Ramos (cell line): ENCODE measurements around the gene MBOAT7.
"Not testable (repeated sequence)": the region's sequence is repeated elsewhere in the genome, so short reads cannot be mapped to it uniquely, and the experiment has no call there.

Source experiments
- in situ Hi-C: fragments of 300-500 bp; cut with MboI; formaldehyde crosslinking; loops from one replicate; pipeline ENCODE4 v1.14.3; 2022; ENCODE audit warnings: low sequenced_read_pairs; ENCODE audit not compliant: unreplicated experiment

The MBOAT7 gene

DNA sequence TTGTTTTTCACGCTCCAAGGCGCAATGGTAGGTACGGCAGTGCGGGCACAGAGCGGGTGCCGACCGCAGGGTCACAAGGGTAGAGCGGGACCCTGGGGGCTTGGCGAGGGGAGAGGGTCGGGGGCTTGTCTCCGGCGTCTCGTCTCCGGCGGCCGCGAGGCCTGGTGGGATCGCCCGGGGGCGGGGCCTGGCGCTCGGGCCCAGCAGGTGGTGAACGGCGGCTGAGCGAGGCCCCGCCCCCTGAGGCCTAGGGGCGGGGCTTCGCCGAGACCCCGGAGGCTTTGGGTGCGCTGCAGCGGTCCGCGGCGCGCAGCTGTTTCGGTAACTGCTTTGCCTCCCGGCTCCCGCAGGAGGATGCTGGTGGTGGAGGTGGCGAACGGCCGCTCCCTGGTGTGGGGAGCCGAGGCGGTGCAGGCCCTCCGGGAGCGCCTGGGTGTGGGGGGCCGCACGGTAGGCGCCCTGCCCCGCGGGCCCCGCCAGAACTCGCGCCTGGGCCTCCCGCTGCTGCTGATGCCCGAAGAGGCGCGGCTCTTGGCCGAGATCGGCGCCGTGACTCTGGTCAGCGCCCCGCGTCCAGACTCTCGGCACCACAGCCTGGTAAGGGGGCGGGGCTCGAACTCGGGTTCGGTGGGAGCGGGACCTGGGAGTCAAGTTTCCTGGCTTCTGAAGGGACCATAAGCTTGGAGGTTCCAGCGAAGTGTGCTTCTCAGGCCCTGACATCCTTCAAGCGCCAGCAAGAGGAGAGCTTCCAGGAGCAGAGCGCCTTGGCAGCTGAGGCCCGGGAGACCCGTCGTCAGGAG is 1.8 kb upstream of the MBOAT7 start, which contains the start of gene TSEN34:
TSEN34 (plus strand) TSS at position 298 of the 800 bp plus-strand sequence; CDS start at position 355, 57 bp downstream.
- in situ Hi-C loops: loop anchor here (25.0 kb wide), 1 partner anchor 1471 kb away; the partner anchor contains the start of gene U2AF2

DNA sequence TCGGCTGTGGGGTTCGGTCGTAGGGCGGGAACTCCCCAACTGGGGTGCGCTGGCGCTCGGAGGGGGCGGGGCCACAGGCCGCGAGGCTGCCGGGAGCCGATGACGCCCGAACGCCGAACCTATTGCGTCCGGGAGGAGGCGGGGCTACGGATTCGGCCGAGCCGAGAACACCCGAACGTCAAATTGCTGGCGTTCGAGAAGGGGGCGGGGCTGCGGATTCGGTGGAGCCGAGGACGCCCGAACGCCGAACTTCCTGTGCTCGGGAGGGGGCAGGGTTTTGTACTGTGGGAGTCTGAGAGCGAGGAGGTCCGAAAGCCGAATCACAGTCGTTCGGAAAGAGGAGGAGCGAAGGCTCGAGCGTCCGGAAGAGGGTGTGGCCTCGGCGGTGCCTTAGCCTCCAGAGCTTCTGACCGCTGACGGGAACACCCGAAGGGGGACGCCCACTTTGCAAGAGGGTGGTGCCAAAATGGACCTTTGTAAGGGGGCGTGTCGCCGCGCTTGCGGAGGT is 1.2 kb upstream of the MBOAT7 start:
- in situ Hi-C loops: loop anchor here (25.0 kb wide), 1 partner anchor 1472 kb away; the partner anchor contains the start of gene U2AF2

DNA sequence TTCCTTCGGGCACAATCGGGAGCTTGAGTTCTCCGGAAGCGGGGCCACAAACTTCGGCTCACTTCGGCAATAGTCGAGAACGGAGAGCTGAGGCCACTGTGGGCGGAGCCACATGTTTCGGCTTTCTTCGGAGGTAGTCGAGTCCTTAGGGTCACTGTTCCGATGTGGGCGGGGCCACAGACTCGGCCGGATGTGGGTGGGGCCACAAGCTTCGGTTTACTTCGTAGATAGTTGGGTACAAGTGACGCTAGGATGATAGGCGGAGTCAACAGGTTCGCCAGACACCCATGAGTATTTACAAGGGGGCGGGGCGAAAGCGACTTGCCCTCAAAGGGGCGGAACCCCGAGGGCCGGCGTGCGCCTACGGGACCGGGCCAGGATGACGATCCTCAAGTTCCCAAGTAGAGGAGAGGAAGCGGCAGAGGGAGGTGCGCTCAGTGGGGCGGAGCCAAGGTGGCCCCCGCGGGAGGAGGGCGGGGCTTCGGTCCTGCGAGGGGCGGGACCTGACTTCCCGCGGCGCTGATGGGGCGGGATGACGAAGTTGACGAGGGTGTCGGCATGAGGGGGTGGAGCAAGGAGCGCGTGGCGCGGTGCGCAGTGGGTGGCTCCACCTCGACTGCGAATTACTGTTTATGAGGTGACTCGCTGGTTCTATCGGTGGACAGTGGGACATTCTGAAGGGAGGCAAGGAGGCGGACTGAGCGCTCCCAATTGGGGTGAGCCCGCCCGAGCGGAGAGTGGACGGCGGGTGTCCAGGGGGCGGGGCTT is 539 bp upstream of the MBOAT7 start:
- in situ Hi-C loops: loop anchor here (25.0 kb wide), 1 partner anchor 1472 kb away; the partner anchor contains the start of gene U2AF2

DNA sequence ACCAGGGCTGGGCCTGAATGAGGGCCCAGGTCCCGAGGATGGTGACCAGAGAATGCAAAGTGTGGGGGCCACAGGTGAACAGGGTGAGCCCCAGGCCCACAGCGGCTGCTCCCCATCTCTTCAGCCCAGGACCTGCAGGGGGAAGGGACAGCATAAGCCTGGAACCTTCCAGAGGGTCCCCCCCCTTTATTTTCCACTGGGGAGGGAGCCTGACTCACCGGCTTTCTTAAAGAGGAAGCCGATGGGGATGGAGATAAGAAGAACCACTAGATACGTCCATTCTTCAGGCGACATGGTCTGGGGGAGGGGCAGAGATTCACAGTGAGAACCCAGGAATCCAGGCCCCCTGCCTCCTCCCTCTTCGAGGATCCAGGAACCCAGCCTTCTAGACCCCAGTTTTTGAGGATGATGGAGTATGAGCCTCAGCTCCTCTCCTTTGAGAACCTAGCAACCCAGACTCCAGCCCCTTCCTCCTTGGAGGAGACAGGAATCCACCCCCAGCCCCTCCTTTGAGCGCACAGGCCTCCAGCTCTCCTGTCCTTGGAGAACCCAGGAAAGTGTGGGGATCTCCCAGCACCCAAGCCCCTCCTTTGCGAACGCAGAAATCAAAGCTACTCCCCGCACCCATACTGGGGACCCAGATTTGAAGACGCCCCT is 1.0 kb downstream of the MBOAT7 start:
- in situ Hi-C loops: loop anchor here (25.0 kb wide), 1 partner anchor 1474 kb away; the partner anchor contains the start of gene U2AF2

DNA sequence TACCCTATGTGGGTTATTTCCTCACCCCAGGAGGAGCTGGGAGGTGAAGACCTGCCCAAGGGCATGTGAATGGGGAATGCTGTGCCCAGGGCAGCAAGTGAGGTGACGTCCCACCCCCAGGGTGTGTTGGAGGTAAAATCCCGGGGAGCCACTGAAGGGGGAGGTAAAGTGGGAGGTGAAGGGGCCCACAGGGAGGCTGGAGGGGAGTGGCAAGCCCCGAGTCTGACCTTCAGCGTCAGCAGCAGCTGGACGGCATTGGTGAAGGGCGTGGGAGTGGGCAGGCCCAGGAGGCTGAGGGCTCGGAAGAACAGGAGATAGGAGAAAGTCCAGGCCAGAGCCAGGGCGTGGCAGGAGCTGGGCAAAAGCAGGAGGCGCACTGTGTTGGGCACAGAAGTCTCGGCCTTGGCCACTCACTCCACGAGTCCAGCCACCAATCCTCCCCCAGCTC is 2.4 kb downstream of the MBOAT7 start:
- in situ Hi-C loops: loop anchor here (25.0 kb wide), 1 partner anchor 1475 kb away; the partner anchor contains the start of gene U2AF2

DNA sequence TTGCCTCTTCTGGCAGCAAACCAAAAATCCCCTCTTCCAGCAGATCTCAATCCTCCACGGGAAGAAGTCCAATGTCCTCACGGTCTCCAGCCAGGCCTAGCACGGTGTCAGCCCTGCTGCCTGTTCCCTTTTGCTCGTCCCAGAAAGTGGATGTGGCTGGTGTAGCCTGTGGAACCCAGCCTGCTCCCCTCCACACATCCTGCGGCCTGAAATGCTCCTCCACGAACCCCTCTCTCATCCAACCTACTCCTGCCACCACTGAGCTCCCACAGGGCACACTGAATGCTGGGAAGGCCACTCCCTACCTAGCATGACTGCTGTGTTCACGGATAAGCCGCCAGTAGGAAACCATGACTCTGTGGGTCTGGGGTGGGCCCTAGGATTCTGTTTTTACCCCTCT is 3.0 kb downstream of the MBOAT7 start:
- in situ Hi-C loops: loop anchor here (25.0 kb wide), 1 partner anchor 1476 kb away; the partner anchor contains the start of gene U2AF2

DNA sequence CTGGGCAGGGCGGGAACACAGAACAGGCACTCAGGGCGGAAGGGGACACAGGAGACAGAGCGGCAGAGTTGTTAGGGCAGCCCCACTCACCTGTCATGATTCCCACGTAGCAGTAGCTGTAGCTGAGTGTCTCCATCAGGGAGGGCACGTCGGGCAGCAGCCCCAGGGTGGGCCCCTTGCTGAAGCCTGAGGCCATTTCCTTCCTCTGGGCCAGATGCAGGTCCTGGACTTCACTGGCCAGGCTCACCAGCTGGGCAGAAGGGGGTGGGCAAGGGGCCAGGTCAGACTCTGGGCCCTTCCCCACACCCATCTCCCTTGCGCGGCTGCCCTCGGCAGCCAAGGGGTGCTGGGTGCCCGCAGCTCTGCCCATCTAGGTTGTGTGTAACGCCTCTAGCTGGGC is 5.9 kb downstream of the MBOAT7 start:
- in situ Hi-C loops: loop anchor here (25.0 kb wide), 1 partner anchor 1479 kb away; the partner anchor contains the start of gene U2AF2

DNA sequence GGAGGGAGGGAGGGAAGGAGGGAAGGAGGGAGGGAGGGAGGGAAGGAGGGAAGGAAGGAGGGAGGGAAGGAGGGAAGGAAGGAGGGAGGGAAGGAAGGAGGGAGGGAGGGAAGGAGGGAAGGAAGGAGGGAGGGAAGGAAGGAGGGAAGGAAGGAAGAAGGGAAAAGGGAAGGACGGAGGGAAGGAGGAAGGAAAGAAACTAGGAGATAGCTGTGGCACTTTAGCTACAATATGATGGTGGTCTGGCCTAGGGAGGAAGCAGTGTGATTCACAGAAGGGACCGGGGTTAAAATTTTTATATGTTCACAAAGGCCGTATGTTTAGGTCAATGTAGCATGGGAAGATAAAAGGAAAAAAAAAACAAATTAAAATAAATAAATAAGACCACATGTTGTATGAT is 7.5 kb downstream of the MBOAT7 start:
- in situ Hi-C loops: loop anchor here (25.0 kb wide), 1 partner anchor 1480 kb away; the partner anchor contains the start of gene U2AF2

DNA sequence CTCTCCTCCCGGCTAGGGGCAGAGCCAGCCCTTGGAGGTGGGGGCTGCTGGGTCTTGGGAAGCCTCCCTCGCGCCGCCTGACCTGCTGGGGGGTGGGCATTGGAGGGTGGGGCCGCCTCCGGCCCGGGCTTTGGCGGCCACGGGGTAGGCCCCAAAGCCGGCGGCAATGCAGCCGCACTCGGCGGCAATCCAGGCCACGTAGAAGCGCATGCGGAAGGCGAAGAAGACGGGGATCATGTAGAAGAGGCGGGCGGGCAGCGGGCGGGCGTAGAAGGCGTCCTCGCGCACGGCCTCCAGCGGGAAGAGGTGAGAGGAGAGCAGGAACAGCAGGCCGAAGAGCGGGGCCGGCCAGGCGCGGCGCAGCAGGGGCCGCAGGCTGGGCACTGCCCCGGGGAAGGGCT is 8.7 kb downstream of the MBOAT7 start:
- in situ Hi-C loops: loop anchor here (25.0 kb wide), 1 partner anchor 1482 kb away; the partner anchor contains the start of gene U2AF2

DNA sequence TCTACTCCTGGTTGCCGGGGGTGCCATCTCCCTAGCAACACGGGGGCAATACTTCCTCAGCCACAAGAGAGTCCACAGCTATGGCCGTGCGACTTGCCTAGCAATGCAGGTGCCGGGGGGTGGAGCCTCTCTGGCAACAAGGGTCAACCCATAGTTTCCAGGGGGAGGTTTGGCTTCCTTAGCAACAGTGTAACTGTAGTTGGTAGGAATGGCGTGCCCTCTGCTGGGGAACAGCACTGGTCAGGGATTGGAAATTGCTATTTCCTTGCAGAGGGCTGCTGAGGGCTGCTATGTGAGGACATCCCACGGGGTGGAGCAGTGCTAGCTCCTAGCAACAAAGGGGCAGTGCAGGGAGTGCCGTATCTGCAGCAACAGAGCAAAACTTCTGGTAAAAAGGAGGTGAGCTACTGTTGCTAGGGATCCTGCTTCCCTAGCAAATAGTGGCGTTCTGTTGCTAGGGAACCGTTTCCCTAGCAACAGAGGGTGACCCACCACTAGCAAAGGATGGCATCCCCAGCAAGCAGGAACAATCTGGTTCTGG is 9.4 kb downstream of the MBOAT7 start:
- in situ Hi-C loops: loop anchor here (25.0 kb wide), 1 partner anchor 1482 kb away; the partner anchor contains the start of gene U2AF2

DNA sequence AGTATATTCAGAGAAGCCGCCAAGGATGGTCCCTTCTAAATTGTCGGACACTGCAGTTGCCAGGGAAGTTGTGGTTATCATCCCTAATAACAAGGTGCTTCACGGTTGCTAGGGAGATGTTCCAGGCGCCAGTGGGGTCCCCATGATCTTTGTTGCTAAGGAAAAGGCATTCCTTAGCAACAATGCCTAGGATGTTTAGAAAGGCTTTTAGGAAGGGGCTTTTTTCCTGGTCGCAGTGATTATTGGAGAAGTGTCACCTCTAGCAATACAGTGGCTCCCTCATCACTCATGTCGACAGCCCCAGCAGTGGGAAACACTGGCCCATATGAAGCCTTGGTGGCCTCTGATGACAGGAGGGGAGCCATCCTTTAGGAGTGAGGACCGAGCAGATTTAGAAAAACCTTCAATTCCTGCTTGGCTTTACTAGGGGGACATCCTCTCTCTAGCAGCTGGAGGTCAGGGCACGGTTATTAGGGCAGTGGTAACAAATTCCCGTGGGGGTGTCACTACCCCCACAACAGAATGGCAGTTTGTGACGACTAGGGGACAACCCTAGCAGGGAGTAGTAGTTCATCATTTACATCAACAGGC is 10.0 kb downstream of the MBOAT7 start:
- in situ Hi-C loops: loop anchor here (25.0 kb wide), 1 partner anchor 1483 kb away; the partner anchor contains the start of gene U2AF2

DNA sequence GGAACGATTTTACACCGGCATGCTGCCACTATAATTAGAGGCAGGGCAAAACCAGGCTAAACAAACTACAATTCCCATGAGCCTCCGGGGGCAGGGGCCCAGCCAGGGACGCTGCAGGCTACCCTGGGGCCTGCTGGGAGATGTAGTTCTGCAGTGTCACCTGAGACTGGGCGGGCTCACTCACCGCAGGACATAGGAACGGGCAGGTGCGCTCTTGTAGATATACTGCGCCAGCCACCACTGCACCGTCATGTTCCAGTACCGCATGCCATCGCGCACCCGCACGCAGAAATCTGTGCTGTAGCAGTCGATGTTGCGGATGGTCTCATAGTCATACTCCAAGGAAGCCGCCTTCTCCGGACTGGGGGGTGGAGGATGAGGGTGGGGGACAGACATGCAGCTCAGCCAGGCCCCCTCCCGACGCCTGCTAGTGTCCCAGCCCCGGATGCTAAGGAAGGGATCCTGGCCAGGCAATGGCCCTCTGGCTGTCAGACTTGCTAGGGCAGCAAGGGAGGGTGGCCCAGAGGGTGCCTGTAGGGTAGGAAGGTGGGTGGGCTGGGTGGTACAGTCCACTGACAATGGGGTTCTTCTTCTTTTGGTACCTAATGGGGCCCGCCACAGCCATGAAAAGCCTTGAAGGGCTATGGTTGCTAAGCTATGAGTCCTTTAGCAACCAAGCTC is 10.7 kb downstream of the MBOAT7 start:
- in situ Hi-C loops: loop anchor here (25.0 kb wide), 1 partner anchor 1484 kb away; the partner anchor contains the start of gene U2AF2

DNA sequence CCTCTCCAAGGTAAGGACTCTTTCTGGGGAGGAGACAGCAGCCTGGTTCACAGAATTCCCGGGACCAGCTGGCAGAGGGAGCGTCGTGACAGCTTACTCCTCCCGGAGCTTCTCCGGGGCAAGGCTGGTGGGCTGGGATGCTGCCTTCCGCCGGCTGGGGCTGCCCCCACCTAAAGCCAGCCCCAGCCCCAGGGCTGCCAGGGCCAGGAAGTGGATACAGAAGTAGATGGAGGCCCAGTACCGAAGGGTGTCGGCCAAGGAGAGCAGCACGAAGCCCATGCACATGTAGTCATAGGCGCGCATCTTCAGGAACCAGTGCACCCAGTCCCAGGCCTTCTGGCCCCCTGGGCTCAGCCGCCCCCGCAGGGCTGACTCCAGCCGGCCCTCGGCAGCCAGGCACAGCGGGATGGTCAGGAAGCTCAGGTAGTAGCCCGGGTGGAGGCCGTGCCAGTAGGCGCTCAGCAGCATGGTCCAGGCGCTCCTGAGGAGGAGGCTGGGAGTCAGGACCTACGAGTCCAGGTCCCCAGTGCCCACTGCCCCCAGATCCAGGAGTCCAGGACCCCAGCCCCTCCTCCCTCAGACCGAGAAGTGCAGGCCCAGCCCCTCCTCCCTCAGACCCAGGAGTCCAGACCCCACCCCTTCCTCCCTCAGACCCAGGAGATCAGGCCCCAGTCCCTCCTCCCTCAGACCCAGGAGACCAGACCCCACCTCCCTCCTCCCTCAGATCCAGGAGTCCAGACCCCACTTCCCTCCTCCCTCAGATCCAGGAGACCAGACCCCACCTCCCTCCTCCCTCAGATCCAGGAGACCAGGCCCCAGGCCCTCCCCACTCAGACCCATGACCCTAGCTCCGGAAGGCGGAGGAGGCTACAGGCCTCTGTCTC is 15.2 kb downstream of the MBOAT7 start:
- in situ Hi-C loops: no loop called here

DNA sequence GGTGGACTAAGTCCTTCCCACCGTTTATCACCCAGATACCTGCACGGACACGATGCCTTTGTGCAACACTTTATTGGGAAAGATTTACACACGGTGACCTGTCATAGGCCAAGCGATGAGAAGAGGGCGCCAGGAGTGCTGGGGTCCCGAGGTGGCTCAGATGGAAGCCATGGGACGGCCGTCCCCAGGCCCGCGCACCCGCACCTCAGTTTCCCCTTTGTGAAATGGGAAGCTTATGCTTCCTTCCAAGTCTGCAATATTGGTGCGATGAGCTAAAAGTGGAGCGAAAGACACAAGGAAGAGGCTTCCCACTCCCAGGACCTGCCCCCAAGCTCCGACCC is 16.1 kb downstream of the MBOAT7 start:
- in situ Hi-C loops: no loop called here

DNA sequence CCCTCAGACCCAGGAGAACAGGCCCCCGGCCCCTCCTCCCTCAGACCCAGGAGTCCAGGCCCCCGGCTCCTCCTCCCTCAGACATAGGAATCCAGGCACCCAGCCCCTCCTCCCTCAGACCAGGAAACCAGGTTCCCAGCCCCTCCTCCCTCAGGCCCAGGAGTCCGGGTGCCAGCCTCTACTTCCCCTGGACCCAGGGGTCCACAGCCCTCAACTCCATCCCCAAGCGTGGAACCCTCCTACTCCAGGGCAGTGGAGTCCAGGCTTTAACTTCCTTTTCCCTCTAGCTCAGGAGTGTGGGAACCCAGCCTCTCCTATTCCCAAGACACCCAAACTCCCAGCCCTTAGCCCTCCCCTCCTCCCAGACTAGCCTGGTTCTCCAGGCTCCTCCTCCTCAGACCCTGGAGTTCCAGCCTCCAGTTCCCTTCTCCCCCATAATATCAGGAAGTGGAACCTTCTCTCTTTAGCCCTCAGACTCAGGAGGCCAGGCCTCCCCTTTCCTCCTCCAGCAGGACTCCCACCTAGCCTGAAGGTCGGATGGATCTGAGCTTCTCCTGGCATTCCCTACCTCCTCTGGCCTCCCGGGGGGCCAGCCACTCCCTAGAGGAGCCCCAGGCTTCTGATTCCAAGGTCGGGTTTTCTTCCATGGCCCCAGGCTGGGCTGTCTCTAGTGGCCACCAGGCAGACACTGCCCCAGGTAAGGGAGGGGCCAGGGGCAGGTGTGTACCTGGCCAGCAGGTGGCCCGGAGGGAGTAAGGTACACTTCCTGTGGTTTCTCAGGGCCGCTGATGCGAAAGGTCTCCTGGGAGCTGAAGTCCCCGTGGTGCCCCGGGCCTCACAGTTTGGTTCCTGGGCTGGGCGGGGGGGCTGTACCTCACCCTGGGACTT is 16.7 kb downstream of the MBOAT7 start, which contains the start of gene TMC4:
TMC4 (minus strand) TSS at position 690 of the 888 bp plus-strand sequence; CDS start at position 647, 43 bp downstream.
- in situ Hi-C loops: no loop called here

DNA sequence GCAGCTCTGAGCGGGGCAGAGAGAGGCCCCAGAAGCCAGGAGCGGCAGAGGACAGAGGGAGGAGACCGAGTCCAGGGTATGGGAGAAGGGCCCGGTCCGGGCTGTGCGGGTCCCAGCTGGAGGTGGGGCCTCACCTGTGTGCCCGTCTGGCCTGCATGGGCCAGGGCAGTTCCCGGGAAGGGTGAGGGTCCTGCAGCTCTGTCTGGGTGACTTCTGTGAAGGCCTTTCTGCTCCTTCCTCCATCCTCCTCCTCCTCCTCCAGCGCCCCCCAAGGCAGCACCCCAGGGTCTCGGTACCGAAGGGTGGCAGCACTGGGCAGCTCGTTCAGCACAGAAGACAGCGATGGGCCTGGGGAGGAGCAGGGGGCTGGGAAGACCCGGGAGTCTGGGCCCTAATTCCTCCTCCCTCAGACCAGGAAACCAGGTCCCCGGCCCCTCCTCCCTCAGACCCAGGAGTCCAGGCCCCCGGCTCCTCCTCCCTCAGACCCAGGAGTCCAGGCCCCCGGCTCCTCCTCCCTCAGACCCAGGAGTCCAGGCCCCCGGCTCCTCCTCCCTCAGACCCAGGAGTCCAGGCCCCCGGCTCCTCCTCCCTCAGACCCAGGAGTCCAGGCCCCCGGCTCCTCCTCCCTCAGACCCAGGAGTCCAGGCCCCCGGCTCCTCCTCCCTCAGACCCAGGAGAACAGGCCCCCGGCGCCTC is 17.5 kb downstream of the MBOAT7 start:
- in situ Hi-C loops: not testable (repeated sequence)
